Astrocyte of the hippocampus (primary cell): ENCODE data around the gene RADIL.

Experiments used
- DNase-seq: peaks from one replicate; pipeline ENCODE4 v3.0.0; 2011; ENCODE audit warnings: low read depth, low spot score

The RADIL gene

DNA sequence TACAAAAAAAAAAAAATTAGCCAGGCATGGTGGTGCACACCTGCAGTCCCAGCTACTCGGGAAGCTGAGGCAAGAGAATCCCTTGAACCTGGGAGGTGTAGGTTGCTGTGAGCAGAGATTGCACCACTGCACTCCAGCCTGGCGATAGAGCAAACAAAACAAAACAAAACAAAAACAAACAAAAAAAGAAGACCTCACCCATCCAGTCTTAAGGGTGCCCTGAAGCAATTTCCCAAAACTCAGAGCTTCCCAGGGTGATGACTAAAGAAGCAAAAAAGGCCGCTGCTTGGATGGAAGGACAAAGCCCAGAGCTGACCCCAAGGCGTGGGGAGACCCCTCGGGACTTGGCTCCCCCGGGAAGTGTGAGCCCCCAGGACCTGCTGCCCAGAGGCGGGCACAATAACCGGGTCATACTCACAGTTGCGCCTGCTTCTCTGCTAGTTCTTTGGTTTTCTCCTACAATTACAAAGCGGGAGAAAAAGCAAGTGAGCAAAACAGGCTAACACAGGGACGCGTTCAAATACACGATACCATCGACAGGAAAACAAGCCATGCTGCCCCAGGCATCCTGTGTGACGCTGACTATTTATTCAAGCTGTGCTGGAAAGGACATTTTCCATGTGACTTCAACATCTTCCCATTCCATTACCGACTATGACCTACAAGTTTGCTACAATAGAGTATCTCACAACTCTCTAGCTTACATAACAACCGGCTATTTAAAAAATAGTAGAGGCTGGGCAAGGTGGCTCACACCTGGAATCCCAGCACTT lies 51.6 kb downstream of the RADIL start:
- DNase-seq = no peak

DNA sequence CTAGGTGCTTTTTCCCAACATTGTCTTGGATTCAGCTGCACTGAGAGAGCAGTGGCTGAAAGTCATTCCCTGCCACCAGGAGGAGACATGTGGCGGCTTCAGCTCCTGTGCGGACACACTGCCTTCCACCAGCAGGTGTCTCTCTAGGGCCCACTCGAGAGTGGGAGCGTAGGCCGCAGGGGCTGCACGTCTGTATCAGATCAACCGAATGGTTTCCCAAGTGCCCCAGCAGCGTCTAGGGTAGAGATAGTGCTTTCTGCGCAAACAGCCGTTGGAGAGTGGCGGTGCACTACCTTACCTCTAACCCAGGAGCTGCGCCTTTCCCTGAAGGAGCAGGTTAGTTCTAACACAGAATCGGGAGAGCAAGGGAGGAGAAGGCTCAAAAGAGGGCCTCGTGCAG lies 53.3 kb downstream of the RADIL start:
- peak; percentile 86 for DNase-seq

DNA sequence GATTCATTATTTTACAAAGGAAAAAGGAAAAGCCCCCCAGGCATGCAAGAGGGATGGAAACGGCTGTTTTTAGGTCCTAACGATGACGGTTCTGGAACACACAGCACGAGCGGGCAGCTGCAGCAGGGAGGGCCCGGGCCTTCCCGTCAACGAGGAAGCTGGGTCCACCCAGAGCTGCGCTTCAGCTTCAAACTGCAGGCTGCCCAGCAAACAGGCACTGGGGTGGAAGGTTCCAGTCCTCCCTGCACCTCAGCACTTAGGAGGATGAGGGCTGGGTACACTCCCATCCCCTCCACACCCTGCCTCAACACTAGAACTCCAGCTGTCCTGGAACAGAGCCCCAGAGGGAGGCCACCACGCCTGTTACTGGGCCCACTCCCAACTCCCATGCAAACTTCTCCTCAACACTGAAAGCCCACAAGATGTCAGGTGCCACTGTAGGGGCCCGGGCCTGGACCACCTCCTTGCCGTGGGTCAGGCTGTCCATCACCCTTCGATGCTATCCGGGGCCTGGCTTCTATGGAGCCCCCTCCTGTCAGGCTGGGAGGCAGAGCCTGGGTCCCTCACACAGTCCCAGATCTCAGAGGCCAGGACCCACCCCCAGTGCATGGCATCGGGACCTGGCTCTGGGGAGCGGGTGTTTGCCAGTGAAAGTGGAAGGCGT lies 54.7 kb downstream of the RADIL start:
- no peak for DNase-seq

DNA sequence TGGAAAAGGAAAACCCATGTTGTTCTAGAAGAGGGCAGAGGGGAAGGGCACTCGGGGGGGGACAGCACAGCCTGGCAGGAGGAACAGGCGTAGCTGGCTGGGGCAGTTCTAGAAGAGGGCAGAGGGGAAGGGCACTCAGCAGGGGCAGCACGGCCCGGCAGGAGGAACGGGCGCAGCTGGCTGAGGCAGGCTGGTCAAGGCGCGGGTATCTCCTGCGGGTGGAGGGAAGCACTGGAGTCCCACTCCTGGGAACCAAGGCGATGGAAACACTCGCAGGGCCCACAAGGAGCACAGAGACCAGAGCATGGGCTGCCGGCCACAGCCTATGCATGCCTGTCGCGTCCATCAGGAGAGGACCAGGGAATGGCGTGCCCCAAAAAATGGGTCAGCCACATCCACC lies 58.4 kb downstream of the RADIL start:
- DNase-seq = no peak

DNA sequence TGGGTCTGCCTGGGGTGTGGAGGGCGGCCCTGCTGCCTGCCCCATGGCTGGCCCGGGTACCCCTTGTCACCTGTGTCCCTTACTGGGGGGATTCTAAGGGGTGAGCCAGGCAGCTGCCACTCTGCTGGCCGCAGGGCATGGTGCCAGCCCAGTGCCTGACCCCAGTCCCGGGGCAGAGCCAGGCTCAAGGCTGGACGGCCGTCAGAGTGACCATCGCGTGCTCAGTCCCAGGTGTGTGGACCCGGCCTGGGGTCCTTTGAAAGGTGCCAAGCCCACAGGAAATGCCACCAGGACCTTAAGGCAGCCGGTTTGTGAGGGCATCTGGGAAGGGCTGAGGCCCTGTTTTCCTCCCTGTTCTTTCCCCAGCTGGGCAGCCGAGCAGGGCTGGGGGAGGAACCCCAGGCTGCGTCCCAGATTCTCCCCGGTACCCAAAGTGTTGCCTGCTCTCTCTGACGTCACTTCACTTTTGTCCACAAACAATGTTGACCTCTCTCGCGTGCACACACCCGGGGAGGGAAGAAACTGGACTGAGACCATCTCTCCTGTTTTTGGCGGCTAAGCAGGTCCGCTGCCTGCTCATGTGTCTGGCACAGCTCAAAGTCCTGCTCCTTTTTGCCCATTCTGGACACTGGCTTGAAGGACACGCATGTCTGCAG lies 59.3 kb downstream of the RADIL start:
- DNase-seq = no peak

DNA sequence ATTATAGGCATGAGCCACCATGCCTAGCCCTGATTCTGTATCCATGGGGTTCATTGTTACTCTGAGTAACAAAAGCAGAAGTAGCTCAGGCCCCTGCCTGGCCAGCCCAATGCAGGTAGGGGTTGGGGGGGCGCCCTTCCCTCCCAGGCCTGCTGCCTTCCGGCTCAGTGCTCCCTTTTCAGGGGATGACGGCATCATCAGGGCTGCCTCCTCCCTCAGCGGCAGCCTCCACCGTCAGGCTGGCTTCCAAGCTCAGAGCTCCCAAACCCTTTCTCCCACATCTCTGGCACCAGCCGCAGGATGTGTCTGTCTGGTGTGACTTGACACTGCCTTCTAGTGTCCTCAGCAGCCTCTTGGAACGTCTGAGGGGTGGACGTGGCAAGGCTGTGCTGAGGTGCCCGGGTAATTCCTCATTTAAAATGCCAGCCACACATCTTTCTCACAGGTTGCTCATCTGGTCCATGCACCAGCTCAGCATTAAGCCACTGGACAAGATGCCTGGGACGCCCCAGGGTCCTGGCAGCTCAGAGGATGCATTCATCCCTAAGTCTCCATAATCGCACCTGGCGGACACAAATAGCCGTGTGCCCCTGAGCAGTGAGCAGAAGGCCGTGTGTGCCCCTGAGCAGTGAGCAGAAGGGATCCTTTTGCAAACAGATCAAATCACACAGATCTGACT lies 59.9 kb downstream of the RADIL start:
- no peak for DNase-seq

DNA sequence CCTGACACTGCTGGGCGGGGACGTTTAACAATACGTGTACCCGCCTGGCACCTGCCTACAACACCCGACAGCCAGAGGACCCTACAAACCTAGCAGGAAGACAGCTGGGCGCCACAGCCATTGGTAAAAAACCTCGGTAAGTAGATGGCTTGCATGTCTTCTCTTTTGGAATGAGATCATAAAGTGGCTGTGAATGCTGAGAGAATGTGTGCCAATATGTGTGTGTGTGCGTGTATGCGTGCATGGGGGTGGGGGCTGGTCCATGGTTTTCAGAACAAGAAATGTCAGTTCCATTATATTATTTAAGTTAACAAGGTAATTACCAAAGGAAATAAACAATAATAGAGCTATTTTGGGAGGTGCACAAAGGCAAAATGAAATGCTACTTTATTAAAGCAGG lies 60.8 kb downstream of the RADIL start:
- no peak for DNase-seq

DNA sequence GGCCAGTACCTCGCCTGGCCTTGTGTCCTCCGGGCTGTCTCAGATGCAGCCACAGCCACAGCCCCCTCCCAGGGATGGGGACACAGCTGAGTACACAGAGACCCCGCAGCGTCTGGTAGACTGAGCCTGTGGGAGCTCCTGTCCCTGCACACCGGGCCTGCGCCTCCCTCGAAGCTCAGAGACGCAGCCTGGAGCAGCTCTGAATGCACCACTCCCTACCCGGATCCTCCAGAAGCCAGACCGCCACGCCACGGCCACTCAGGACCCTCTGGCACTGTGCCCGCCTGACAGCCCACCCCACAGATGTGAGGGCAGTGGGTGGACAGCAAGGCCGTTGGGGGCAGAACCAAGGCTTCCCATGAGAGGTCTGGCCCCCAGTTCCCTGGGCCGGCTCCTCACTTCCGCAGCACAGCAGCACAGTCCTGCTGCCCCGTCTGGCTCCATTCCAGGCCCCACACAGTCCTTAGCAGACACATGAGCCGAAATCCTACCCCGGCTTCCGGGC lies 62.5 kb downstream of the RADIL start:
- no peak for DNase-seq

DNA sequence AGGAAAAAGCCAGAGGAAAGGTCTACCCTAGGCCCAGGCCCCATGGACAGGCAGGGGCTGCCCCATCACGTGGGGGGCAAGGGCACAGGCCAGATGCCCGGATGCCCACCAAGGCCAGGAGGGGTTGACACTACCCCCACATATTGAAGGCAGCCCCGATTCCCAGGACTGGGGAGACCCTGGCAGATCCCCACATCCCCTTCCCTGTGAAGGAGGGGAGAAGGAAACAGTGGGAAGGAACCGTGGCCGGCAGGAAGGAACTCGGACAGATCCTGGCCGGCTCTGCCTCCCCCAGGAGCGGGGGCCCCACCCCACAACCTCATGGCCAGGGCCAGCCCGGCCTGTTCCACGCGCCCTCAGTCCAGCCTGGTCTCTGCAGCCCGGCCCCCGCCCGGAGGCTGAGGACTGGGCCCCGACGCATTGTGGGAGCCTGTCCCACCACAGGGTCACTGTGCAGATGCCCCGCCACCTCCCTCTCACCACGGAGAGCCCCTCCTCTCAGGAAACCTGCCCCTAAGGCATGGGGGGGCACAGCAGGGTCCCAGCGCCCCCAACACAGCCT lies 63.0 kb downstream of the RADIL start:
- DNase-seq = no peak

DNA sequence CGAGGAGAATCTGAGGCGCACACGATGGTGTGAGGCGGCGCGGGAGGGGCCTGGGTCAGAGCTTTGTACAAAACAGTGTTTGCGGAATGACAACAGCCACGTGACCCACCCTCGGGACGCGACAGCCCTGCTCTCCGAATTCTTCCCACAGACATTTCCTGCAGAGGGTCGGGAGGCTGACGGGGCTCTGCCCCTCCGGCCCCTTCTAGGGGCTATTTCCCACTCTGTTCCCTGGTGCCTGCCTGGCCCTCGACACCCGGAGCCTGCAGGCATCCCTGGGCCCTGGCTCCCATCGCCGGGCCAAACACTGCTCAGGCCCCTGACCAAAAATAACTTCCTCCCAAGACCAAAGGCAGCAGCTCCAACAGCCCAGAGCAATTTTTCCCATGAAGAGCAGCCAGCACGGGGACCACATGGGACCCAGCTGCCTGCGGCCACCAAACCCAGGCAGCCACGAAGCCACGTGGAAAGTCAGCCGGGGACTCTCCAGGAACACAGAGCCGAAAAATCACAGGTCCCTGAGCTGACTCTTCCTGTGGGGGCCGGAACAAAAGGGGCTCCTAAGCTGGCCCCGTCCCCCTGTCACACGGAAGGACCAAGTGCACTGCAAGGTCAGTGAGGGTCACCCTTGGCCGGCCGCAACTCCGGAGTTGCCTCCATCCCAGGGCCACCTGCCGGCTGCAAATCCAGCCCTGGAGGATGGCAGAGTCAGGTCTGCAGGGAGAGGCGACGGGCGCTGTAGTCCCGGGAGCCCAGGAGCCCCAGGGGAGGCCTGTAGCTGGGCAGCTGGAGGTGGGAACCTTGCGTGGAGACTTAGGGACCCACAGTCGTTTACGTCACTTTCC lies 63.7 kb downstream of the RADIL start:
- DNase-seq = no peak

DNA sequence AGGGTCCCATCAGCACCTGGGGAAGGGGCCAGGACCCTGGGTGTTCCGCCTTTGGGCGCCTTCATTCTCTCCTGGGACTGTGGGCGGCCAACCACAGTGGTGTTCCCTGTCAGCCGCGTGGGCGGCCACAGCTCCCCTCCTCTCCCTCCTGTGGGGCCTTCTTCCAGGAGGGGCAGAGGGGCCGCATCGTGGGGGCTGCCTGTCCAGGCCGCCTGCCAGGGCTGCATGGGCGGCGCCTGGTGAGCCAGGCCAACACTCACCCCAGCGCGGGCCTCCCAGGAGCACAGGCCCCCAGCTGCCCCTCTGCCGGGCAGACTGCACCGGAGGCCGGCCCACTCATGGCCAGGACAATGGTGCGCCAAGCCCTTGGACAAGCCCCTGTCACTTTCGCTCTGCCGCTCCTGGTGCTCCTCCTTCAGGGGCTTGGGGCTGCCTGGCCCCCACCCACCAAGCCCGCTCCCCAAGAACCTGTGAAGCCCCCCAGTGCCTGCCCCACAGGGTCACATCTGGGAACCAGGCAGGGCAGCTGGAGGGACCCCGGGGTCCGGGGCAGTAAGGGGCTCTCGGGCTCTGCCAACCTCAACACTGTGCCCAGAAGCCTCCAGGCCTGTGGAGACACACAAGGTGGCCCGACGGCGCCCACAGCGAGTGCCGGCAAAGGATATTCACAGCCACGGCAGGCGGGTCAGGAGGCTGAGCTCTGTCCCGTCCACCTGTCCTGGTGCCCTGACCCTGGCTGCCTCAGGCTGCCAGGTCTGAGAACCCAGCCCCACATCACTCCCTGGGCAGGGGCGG lies 65.3 kb downstream of the RADIL start:
- no peak for DNase-seq

DNA sequence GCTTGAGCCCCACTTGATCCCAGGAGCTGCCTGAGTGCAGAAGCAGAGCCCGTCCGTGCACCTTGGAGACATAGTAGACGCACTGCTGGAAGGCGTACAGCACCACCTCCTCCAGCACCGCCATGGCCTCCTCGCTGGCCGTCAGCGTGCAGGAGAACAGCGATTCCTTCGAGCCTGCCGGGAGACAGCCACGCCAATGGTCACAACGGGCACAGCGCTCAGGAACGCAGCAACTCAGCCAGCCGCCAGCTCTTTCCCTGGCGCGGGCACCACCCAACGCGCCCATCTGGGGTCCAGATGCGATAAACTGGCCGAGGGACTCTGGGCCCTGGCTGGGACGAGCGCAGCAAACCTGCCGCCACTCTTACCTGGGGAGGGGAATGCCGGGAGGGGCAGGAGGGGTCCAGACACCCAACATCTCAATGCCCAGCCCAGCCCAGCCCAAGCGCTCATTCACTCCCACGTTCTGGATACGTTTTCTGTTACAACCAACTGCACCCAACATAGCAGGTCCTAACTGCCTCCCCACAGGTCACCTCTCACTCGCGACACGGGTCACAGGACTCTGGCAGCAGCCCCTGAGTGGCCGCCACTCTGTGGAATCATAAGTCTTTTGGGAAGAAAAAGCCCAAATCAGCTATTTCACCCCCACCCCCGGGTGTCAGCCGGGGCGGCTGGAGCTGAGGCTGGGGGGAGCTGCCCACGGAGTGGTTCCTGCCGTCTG lies 66.2 kb downstream of the RADIL start:
- DNase-seq = no peak

DNA sequence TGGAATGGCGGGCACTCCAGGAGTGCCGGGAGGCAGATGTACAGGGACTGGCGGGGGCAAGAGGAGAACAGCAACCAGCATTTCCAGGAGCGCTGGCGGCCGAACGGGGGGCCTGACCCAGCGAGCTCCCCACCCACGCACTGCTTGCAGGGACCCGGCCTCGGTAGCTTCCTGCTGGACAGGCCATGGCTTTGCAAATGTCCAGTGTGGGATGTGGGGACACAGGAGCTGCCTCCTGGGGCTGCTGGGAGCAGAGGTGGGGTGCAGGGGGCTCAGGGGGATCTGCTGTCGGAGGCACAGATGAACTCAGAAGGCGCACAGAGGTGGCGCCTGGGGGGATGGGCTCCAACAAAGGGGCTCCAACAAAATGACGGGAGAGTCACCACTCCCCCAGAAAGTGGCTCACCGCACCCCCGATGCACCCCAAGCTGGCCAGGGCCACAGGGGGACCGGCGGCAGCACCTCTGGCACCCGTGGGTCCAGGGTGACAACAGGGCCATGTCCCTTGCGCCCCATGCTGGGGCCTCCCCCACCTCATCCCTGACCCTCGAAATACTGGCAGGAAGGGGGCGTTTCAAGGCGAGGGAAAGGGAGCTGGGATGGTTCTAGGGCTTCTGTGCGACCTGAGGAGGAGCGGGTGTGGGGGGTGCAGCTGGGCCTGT lies 67.0 kb downstream of the RADIL start:
- no peak for DNase-seq

DNA sequence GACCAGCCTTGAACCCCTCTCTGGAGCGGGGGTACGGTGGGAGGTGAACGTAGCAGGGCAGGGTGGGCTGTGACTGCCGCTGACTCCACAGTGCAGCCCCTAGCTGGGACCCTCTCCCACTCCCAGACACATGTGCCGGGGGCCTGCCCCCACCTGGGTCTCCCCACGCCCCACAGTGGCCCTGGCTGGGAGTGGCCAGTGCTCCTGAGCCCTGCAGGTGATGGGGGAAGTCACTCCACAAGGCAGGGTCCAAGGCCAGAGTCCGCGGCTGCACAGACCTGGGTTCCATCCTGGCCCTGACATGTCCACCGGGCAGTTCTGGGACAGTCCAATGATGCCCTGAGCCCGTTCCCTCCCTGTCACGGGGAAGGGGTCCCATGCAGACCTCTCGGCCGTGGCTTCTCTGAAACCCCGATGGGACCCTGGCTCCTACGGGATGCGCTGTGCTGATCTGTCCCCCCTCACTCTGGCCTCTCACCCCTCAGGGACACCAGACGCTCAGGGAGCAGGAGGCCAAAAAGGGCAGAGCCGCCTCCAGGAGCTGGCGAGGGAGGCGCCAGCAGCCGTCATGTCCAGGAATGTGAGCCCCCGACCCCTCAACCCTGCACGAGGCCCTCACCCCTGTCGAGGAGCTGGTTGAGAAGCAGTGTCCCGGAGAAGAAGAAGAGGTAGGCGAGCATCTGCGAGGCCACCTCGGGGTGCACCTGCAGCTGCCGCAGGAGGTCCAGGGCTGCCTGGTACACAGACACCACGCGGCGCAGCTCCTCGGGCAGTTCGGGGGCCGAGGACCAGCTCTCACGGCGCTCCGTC lies 67.7 kb downstream of the RADIL start:
- DNase-seq = no peak

DNA sequence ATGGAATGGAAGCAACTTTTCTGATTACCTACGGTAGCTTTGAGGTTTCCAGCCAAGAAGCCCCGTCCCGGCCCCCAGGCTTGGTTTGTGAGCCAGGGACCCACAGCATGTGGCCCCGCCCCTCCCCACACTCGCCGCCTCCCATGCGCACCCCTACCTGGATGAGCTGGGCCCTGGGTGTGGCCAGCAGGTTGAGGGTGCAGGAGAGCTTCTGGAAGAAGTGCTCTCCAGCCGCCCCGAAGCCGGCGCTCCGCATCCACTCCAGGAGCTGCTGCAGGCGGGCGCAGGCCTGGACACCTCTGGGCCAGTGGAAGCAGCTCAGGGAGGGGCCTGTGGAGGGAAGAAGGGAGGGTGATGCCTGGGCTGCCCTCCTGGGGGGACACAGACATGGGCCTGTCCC lies 68.4 kb downstream of the RADIL start:
- no peak for DNase-seq

DNA sequence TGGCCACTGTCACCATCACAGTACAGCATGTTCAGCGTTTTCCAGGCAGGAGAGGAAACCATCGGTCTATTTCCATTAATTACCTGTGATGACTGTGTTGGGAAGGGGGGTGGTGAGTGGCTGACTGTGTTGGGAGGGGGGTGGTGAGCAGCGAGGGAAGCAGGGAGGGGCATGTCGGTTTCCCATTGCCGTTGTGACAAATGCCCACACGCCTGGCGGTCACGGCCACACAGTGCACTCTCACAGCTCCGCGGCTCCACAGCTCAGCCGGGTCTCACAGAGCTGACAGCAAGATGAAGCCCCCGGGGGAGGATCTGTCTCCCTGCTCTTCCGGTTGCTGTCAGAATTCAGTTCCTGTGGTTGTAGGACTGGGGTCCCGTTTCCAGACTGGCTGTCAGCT lies 69.1 kb downstream of the RADIL start:
- no peak for DNase-seq

DNA sequence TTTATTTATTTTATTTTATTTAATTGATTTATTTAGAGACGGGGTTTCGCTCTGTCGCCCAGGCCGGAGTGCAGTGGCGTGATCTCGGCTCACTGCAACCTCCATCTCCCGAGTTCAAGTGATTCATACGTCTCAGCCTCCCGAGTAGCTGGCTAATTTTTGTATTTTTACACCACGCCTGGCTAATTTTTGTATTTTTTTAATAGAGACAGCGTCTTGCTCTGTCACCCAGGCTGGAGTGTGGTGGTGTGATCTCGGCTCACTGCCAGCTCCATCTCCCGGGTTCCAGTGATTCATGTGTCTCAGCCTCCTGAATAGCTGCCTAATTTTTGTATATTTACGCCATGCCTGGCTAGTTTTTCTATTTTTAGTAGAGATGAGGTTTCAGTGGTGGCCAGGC lies 73.8 kb downstream of the RADIL start:
- peak; percentile 44 for DNase-seq

DNA sequence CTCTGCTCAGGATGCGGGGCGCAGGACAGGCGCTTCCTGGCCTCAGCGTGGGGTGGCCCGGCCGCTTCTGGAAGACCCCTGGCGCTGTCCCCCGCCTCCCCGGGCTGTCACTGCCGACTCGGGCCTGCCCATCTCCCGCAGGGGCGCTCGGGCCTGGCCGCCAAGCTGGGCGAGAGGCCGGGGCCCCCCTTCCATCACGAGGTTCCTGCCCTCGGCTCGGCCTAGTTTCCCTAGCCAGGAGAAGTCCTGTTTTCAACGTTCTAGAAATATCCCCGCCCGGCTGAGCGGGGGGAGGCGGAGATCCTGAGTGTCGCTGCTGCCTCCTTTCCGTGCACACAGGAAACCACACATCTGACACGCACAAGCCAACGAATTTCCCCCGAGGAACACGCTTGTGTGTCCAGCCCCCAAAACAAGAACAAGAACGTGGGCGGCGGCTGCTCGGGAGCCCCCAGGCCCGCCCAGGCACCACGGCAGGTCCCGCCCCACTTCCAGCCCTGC lies 74.4 kb downstream of the RADIL start:
- DNase-seq = no peak
